GM18867 (cell line): ENCODE results near the gene UPK3BL2.
"Not testable (repeated sequence)": the region's sequence is repeated elsewhere in the genome, so short reads cannot be mapped to it uniquely, and the experiment has no call there.

Experiments used
- ATAC-seq: cut with Tn5 transposase; IDR thresholded peaks from one replicate; pipeline ENCODE4 v1.9.1; 2021; ENCODE audit warnings: mild to moderate bottlenecking, moderate library complexity; ENCODE audit not compliant: unreplicated experiment

UPK3BL2 gene

DNA sequence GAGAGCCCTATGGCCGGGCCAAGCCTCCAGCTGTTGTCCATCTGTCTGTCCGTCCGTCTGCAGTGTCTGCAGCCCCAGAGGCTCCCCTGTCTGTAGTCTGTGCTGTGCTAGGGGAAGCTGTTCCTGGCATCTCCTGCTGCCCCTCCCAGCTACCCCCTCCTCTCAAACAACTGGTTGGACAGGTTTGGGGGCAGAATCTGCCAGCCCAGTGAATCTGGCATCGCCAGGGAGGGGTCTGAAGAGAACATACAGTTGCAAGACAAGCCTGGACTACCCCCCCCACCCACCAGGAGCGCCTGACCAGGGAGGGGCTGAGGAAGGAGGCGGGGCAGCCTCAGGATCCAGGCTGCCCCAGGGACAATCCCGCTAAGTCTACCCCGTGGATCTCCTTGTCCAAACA is at the start of gene UPK3BL2:
UPK3BL2 (minus strand) TSS at position 101 of the 400 bp plus-strand sequence; CDS start at position 41, 60 bp downstream.
- not testable (repeated sequence) for ATAC-seq

DNA sequence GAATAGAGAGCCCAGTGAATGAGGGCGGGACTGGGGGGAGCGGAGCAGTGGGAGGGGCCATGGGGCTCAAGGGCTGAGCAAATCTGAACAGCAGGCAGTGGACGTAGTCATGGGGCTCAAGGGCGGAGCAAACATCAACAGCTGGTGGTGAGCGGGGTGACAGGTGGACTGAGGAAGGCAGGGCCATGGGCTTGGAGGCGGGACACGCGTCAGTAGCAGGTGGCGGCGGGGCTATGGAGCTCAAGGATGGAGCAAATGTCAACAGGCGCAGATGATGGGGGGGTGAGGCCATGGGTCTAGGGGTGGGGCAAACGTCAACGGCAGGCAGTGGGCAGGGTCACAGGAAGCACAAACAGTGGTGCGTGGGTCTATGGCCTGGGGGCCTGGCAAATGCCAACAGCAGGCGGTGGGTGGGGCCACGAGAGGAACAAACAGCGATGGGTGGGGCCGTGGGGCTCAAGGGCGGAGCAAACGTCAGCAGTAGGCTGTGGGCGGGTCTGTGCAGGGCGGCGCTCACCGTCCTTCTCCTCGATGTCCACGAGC is 49.1 kb upstream of the UPK3BL2 start:
- ATAC-seq, result peak; percentile 51

DNA sequence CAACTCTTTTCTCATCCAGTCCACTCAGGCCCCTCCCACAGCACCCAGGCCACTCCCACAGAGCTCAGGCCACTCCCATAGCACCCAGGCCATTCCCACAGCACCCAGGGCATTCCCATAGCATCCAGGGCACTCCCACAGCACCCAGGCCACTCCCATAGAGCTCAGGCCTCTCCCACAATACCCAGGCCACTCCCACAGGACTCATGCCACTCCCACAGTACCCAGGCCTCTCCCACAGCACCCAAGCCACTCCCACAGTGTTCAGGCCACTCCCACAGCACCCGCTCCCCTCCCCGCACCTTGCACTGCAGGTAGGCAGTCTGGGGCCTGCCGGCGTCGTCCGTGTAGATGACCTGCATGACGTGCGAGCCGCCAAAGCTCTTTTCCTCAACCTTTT is 46.4 kb upstream of the UPK3BL2 start:
- ATAC-seq, result peak; percentile 41

DNA sequence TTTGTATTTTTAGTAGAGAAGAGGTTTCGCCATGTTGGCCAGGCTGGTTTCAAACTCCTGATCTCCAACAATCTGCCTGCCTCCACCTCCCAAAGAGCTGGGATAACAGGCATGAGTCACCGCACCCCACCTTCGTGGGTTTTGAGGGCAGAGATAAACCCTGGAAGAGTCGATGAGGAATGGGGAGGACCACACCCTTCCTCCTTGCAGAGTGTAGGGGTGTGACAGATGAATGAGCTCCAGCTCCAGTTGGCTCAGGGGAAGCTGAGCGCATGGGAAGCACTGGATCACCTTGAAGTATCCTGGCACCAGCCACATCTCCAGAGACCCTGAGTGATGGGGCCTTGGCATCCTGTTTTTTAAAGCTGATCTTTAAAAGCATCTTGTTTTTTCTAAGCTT is 40.0 kb upstream of the UPK3BL2 start:
- ATAC-seq, result not testable (repeated sequence)

GRCh38 chr7:102581722-102582121 is 38.2 kb upstream of the UPK3BL2 start:
- ATAC-seq, result not testable (repeated sequence)

DNA sequence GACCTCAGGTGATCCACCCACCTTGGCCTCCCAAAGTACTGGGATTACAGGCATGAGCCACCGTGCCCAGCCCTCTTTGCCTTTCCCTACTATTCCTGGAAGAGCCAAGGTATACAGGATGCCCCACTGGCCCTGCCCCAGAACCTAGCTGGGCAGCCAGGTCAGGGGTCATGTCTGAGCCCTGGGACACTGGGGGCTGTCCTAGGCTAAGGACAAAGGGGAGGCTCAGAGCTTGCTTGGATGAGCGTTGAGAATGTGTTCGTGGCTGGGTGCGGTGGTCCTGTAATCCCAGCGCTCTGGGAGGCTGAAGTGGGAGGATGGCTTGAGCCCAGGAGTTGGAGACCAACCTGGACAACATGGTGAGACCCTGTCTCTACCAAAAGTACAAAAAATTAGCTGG is 35.0 kb upstream of the UPK3BL2 start:
- ATAC-seq, result not testable (repeated sequence)

DNA sequence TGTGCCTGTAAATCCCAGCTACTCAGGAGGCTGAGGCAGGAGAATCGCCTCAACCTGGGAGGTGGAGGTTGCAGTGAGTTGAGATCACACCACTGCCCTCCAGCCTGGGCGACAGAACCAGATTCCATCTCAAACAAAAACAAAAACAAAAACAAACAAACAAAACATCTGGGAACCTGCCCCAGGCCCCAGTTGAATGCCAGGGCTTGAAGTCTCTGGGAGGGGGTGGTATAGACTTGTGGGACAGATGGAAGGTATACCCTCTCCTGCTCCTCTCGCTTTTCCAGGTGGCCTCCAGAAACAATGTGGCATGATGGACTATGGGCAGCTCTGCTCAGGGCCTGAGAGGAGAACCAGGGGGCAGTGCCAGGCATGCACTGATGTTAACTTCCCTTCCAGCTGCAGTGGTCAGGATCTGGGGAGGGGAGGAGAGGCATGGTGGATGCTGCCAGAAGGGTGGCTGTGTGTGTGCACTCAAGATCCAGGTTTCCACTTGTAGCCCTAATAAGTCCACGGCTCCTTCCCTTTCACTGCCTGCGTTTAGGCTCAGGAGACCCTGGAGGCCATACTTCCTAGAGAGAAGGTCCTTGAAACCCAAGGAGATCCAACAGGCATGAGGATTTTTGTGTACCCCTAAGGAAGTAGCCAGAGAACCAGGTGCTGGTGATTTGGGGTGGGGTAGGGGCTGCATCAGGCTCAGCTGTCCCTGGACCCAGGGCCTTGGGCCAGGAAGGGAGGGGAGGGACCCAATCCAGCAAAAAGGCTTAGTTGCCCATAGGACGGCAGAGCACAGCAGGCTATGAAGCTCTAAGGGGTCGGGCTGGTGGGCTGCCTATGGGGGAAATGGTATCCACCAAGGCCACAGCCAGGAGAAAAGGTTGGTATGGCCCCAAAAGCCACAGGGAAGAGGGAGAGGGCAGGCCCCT is 34.1 kb upstream of the UPK3BL2 start:
- not testable (repeated sequence) for ATAC-seq

GRCh38 chr7:102576363-102576762 is 32.9 kb upstream of the UPK3BL2 start:
- not testable (repeated sequence) for ATAC-seq

DNA sequence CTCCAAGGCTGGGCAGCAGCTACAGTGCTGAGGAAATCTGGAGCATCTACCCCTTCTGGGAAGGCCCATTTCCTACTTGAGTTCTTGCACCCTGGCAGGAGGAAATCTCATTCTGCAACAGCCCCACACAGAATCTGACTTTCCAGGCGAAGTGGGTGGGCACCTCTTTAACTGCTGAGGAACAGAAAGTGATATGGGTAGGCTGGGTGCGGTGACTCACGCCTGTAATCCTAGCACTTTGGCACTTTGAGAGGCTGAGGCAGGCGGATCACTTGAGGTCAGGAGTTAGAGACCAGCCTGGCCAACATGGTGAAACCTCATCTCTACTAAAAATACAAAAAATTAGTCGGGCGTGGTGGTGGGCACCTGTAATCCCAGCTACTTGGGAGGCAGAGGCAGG is 31.1 kb upstream of the UPK3BL2 start:
- ATAC-seq, result not testable (repeated sequence)

GRCh38 chr7:102572261-102573239 is 29.1 kb upstream of the UPK3BL2 start, which contains the start of gene POLR2J3:
Gene POLR2J3, minus strand, starts transcription at chr7:102572583. Its CDS starts 62 bp downstream, at chr7:102572521.
- peak; percentile 91 for ATAC-seq

DNA sequence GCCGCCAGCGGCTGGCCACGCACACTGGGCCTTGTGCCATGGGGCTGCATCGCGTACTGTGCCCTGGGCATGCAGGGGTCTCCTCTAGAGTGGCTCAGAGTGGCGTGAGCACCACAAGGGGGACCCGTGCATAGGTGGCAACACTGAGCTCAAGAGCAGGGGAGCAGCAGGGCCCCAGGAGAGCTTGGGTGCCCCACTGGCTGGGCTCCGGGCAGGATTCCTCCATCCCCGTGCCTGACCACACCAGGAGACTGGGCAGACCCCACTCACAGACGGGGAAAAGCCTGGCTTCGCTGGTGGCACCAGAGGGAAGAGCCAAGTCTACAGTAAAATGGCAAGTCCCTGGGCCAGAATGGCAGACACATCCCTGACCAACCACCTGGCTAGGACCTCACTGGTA is 25.1 kb upstream of the UPK3BL2 start:
- ATAC-seq, result not testable (repeated sequence)

- ATAC-seq, result not testable (repeated sequence)
Measured at GRCh38 chr7:102550808-102551422, 7.4 kb upstream of the UPK3BL2 start, which contains the start of gene SPDYE2. Gene SPDYE2, plus strand, starts transcription at chr7:102551226. Its CDS starts 2,030 bp downstream, at chr7:102553256.

DNA sequence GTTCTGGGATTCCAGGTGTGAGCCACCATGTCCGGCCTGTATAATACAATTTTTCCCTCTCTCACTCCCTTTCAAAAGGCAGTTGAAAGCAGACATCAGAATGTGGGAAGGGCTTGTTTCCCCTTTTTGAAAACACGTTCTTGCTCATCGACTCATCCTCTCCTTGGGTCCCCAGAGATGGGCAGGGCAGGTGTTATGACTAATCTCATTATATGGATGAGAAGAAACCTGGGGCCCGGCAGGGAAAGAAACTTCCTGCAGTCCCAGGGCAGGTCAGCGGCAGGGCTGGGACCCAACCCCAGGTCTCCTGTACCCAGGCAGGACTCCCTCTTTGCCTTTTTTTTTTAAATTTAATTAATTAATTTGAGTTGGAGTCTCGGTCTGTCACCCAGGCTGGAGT is 2.9 kb upstream of the UPK3BL2 start:
- peak; percentile 71 for ATAC-seq

DNA sequence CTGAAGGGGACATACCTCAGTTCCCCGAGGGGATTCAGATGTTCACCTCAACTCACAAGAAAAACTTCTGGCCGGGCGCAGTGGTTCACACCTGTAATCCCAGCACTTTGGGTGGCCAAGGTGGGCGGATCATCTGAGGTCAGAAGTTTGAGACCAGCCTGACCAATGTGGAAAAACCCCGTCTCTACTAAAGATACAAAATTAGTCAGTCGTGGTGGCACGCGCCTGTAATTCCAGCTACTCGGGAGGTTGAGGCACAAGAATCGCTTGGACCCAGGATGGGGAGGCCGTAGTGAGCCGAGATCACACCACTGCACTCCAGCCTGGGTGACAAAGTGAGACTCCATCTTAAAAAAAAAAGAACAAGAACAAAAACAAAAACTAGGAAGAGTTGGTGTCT is 1.8 kb upstream of the UPK3BL2 start:
- ATAC-seq, result not testable (repeated sequence)

GRCh38 chr7:102544372-102544771 is 876 bp upstream of the UPK3BL2 start:
- ATAC-seq, result not testable (repeated sequence)

DNA sequence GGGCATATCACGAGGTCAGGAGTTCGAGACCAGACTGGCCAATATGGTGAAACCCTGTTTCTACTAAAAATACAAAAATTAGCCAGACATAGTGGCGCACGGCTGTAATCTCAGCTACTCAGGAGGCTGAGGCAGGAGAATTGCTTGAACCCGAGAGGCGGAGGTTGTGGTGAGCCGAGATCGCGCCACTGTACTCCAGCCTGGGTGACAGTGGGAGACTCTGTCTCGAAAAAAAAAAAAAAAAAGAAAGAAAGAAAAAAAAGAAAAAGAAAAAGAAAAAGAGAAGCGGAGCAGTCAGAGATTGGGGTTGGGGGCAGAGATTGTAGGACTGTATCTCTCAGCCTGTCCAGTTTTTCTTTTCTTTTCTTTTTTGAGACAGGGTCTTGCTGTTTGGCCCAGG is 725 bp downstream of the UPK3BL2 start:
- ATAC-seq, result not testable (repeated sequence)

DNA sequence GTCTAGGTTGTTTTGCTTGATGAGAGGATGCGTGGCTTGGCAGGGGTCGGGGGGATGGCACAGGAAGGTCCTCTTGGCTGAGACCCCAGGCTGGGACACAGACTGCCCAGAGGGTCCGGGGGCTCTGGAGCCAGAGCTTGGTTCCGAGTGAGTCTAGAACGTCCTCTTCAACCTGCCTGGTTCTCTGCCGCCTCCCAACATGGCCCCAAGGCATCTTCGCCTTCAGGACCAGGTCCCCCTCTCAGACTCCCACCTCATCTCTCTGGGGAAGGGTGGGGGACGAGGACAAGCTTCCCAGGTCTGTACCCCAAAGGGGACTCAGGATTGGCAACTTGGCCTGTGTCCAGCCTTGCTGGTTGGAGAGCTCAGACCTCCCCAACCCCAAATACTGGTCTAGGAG is 1.4 kb downstream of the UPK3BL2 start:
- not testable (repeated sequence) for ATAC-seq

- not testable (repeated sequence) for ATAC-seq
Measured at GRCh38 chr7:102540604-102541003, 2.9 kb downstream of the UPK3BL2 start.

DNA sequence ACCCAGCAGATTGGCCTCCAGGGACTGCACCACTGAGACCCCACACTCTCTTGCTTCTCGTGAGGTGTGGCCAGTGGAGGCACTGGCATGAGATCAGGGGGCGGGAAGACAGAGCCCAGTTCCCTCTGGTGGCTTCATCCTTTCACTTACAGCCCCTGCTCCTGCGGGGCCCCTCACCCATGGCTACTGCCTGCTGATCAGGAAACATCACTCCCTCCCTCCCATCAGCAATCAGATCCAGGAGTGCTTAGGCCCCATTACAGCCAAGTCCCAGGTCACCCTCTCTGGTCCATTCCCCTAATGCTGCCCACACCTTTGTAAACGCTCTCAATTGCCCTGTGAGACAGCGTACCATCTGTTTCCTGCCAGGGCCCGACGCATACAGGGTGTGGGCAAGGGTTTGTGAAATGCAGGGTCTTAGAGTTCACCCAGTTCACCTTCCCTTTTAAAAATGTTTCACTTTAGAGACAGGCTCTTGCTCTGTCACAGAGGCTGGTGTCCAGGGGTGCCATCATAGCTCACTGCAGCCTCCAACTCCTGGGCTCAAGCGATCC is 8.4 kb downstream of the UPK3BL2 start:
- ATAC-seq, result not testable (repeated sequence)

- not testable (repeated sequence) for ATAC-seq
Measured at GRCh38 chr7:102532127-102532526, 11.4 kb downstream of the UPK3BL2 start.
